ENCODE results near the gene BICDL2.

The BICDL2 gene

GRCh38 chr16:3062553-3062952, 25.8 kb upstream of the BICDL2 start:
- Histone ChIP-seq H3K4me3 (no peak overlapping the region), H3K27ac (no peak overlapping the region)
- TF ChIP-seq, protein P1, sequence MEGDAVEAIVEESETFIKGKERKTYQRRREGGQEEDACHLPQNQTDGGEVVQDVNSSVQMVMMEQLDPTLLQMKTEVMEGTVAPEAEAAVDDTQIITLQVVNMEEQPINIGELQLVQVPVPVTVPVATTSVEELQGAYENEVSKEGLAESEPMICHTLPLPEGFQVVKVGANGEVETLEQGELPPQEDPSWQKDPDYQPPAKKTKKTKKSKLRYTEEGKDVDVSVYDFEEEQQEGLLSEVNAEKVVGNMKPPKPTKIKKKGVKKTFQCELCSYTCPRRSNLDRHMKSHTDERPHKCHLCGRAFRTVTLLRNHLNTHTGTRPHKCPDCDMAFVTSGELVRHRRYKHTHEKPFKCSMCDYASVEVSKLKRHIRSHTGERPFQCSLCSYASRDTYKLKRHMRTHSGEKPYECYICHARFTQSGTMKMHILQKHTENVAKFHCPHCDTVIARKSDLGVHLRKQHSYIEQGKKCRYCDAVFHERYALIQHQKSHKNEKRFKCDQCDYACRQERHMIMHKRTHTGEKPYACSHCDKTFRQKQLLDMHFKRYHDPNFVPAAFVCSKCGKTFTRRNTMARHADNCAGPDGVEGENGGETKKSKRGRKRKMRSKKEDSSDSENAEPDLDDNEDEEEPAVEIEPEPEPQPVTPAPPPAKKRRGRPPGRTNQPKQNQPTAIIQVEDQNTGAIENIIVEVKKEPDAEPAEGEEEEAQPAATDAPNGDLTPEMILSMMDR (IDR thresholded peaks at IDR 0.05): no peak
- DNase-seq (ENCODE audit: low spot score): no peak

GRCh38 chr16:3060339-3061127, 23.8 kb upstream of the BICDL2 start:
- DNase-seq (ENCODE audit: low spot score): no peak
- Histone ChIP-seq H3K4me3 (no peak overlapping the region), H3K27ac (no peak overlapping the region)
- TF ChIP-seq, protein P1 (IDR thresholded peaks at IDR 0.05): no peak

DNA sequence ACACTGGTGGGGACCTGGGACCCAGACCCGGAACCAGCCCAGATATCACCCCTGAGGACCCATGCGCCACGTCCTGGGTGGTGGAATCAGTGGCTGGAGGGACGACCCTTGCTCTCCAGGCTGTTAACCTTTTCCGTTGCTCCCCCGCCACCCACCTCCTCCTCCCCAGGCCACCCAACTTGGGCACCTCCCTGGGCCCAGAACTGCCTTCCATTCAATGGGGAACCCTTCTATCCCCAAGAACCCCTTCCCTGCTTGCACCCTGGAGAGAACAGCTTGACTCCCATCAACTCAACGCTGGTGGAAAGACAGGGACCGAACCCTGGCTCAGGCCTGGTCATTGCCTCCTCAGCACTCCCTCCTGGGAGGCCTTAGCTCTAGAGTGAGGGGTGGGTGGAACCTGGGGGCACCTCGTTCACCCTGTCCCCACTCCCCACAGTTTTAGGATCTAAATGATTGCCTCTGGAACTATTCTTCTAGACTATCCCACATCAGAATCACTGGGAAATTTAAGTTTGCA, 23.0 kb upstream of the BICDL2 start:
- DNase-seq (ENCODE audit: low spot score): no peak
- Histone ChIP-seq H3K27ac (peak overlapping the region; percentile 26 to 80), H3K4me3 (peak overlapping the region; percentile 91)
- TF ChIP-seq, protein P1 (IDR thresholded peaks at IDR 0.05): no peak

GRCh38 chr16:3059041-3059722, 22.4 kb upstream of the BICDL2 start:
- TF ChIP-seq, protein P1 (IDR thresholded peaks at IDR 0.05): peak; percentile 93
- peak overlapping the region; percentile 91 for H3K4me3 ChIP-seq
- H3K27ac ChIP-seq: peak overlapping the region; percentile 44 to 80
- DNase-seq (ENCODE audit: low spot score): peak; percentile 90

- Histone ChIP-seq H3K4me3 (peak overlapping the region; percentile 91), H3K27ac (peak overlapping the region; percentile 44 to 80)
- TF ChIP-seq, protein P1 (IDR thresholded peaks at IDR 0.05): no peak
- no peak for DNase-seq (ENCODE audit: low spot score)
Observed at GRCh38 chr16:3058139-3059030, 21.6 kb upstream of the BICDL2 start.

DNA sequence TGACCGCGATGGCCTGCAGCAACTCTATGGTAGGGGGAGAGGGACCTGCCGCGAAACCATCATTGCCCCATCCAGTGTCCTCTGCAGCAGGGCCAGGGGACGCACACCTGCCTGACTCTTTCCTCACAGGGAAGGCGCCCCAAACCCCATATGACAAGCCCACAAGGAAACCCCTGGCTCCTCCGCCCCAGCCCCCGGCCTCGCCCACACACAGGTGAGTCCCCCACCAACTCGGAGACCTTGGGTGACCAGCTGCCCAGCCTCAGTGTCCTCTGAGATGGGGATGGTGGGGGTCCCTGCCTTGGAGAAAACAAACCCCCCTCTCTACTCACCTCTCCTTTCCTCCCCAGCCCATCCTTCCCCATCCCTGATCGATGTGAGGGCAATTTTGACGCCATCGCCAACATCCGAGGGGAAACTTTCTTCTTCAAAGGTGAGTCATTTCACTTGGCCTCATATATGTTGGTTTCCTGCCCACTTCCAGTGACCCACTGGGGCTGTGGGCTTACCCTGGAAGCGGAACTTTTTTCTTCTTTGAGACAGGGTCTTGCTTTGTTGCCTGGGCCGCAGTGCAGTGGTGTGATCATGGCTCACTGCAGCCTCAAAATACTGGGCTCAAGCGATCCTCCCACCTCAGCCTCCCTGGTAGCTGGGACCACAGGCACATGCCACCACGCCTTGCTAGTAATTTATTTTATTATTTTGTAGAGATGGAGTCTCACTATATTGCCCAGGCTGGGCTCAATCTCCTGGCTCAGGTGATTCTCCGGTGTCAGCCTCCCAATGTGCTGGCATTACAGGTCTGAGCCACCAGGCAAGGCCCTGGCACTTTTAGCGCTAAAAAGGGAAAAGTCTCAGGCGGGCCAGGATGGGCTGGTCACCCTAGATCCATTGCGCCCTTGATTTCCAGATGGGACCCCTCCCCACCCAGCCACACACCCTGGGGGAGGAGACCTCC, 20.7 kb upstream of the BICDL2 start:
- H3K4me3 ChIP-seq: no peak overlapping the region
- TF ChIP-seq, protein P1 (IDR thresholded peaks at IDR 0.05): no peak
- no peak overlapping the region for H3K27ac ChIP-seq

More for the DNA sequence above, 20.7 kb upstream of the BICDL2 start:
- DNase-seq (ENCODE audit: low spot score): no peak

Data from coronary artery (tissue), 2 donors.